IMR-90 (cell line): Measurements from ENCODE around the gene ASXL1.

ENCODE experiments used
- BHLHE40 ChIP-seq: fragments of 150-350 bp; IDR thresholded peaks from 2 replicates; pipeline ENCODE4 v1.6.1; 2016; ENCODE audit warnings: mild to moderate bottlenecking, low read depth, low read length
- CEBPB ChIP-seq: IDR thresholded peaks from 2 replicates; pipeline ENCODE4 v1.6.1; 2012; ENCODE audit warnings: low read depth, low read length, improper control_type of control experiment
- CHD1 ChIP-seq: IDR thresholded peaks from 2 replicates; pipeline ENCODE4 v1.6.1; 2012; ENCODE audit warnings: low read depth, low read length, improper control_type of control experiment
- MAFK ChIP-seq: IDR thresholded peaks from 2 replicates; pipeline ENCODE4 v1.6.1; 2012; ENCODE audit warnings: low read depth, low read length, improper control_type of control experiment
- MXI1 ChIP-seq: IDR thresholded peaks from 2 replicates; pipeline ENCODE4 v1.6.1; 2012; ENCODE audit warnings: low read depth, mild to moderate bottlenecking, low read length, moderate library complexity, borderline replicate concordance
- POLR2A ChIP-seq: IDR thresholded peaks from 2 replicates; pipeline ENCODE4 v1.6.1; 2012; ENCODE audit warnings: mild to moderate bottlenecking, low read depth, low read length
- RAD21 ChIP-seq: IDR thresholded peaks from 2 replicates; pipeline ENCODE4 v1.6.1; 2012; ENCODE audit warnings: low read length, improper control_type of control experiment
- TF ChIP-seq, protein P1 (sequence below): conservative IDR thresholded peaks from 2 replicates; pipeline ENCODE4 v1.5.1; 2012; ENCODE audit warnings: mild to moderate bottlenecking, low read depth, low read length, improper control_type of control experiment
- TF ChIP-seq, protein P2 (sequence below): fragments of 150-350 bp; IDR thresholded peaks from 2 replicates; pipeline ENCODE4 v1.6.1; 2016; ENCODE audit warnings: low read depth, mild to moderate bottlenecking, low read length, moderate library complexity, borderline replicate concordance
- TF ChIP-seq, protein P3 (sequence below): fragments of 150-350 bp; IDR thresholded peaks from 2 replicates; pipeline ENCODE4 v1.6.1; 2017; ENCODE audit warnings: mild to moderate bottlenecking, antibody characterized with exemption, low read length, low read depth

DNA sequence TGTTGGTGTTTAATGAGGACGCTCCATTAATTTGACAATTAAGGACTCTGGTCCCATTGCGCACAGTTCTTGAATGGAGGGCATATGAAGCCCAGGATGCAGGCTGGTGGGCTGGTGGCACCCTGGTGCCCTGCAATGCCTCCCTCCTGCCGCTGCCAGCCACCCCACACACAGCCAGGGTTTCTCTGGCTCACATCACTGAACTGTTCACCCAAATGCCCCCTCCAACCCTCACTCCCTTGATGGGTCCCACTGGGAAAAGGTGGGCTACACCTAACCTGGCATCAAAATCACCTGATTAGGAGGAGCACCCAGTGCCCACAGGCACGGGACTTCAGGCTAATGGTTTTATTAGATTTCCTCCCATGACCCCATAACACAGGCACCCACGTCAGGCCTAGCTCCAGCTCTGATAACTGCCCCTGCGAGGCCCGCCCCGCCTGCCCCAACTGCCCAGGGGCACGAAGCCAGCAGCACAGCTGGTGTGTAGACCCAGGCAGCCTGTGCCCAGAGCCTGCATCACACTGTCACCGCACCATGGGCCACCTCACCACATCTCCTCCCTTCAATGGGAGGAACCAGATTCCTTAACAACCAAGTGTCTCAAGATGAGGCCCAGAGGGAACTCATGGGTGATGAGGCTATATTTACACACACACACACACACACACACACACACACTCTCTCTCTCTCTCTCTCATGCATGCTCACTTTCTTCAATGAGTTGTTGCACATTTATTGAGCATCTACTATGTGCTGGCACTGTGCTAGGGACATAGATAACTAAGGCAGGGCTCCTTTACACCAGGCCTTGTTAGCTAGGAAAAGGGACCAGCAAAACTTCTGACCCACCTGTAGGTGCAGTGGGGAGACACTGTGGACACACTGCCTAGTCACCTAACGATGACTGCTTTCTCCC, 119.7 kb downstream of the ASXL1 start:
- TF ChIP-seq, protein P1, sequence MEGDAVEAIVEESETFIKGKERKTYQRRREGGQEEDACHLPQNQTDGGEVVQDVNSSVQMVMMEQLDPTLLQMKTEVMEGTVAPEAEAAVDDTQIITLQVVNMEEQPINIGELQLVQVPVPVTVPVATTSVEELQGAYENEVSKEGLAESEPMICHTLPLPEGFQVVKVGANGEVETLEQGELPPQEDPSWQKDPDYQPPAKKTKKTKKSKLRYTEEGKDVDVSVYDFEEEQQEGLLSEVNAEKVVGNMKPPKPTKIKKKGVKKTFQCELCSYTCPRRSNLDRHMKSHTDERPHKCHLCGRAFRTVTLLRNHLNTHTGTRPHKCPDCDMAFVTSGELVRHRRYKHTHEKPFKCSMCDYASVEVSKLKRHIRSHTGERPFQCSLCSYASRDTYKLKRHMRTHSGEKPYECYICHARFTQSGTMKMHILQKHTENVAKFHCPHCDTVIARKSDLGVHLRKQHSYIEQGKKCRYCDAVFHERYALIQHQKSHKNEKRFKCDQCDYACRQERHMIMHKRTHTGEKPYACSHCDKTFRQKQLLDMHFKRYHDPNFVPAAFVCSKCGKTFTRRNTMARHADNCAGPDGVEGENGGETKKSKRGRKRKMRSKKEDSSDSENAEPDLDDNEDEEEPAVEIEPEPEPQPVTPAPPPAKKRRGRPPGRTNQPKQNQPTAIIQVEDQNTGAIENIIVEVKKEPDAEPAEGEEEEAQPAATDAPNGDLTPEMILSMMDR, result no peak
- TF ChIP-seq POLR2A, result no peak
- no peak for TF ChIP-seq MXI1
- TF ChIP-seq, protein P2, sequence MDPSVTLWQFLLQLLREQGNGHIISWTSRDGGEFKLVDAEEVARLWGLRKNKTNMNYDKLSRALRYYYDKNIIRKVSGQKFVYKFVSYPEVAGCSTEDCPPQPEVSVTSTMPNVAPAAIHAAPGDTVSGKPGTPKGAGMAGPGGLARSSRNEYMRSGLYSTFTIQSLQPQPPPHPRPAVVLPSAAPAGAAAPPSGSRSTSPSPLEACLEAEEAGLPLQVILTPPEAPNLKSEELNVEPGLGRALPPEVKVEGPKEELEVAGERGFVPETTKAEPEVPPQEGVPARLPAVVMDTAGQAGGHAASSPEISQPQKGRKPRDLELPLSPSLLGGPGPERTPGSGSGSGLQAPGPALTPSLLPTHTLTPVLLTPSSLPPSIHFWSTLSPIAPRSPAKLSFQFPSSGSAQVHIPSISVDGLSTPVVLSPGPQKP, result no peak
- TF ChIP-seq MAFK, result no peak
- no peak for TF ChIP-seq RAD21
- no peak for TF ChIP-seq BHLHE40
- TF ChIP-seq, protein P3, sequence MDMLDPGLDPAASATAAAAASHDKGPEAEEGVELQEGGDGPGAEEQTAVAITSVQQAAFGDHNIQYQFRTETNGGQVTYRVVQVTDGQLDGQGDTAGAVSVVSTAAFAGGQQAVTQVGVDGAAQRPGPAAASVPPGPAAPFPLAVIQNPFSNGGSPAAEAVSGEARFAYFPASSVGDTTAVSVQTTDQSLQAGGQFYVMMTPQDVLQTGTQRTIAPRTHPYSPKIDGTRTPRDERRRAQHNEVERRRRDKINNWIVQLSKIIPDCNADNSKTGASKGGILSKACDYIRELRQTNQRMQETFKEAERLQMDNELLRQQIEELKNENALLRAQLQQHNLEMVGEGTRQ, result no peak
- no peak for TF ChIP-seq CHD1
- no peak for TF ChIP-seq CEBPB
